Measurements from ENCODE around the gene DGCR8.

DNA sequence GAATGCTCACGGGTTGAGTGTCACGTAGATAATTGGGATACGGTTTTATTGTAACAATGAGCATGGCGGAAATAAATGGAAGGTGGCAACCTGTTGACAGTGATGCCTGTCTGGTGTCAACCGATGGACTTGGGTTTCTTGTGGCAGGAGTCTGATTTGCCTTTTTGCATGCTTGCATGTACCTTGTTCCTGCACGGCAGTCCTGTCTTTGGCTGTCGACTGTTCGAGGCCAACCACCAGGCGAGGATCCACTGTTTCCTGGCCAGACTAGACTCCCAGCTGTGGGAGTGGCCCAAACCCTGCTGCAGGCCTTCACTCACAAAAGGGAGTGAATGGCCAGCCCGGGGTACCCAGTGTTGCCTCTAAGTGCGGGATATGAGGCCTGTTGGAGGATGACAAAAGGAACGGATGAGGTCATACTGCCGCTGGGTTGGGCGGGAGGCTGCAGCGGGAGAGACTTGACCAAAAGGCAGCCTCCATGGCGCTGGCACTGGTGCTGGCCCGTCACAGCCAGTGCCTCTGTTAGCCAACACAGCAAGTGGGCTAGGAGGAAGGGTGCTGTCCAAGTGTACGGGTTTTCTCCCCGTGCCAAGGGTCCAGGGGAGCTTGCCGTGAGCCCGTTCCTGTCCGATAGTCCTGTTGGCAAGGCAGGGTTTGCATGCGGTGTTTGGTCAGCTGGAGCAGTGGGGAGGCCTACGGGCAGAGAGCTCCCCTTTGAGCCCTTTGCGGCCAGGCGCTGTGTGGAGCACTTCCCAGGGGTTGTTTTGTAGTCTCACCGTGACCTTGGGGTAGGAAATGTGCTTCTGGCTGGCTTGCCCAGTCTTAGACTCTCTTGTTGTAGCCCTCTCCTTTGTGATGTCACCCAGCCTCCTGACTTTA is 974 bp downstream of the DGCR8 start:
- TF ChIP-seq EZH2phosphoT487 (IDR thresholded peaks at IDR 0.05; ENCODE audit: insufficient read depth, low read depth) (no peak), EZH2 (IDR thresholded peaks at IDR 0.05; ENCODE audit: insufficient read depth, poor library complexity, severe bottlenecking) (no peak)

Data from GM23248 (cell line).